ENCODE data around the gene B3GALNT2.

DNA sequence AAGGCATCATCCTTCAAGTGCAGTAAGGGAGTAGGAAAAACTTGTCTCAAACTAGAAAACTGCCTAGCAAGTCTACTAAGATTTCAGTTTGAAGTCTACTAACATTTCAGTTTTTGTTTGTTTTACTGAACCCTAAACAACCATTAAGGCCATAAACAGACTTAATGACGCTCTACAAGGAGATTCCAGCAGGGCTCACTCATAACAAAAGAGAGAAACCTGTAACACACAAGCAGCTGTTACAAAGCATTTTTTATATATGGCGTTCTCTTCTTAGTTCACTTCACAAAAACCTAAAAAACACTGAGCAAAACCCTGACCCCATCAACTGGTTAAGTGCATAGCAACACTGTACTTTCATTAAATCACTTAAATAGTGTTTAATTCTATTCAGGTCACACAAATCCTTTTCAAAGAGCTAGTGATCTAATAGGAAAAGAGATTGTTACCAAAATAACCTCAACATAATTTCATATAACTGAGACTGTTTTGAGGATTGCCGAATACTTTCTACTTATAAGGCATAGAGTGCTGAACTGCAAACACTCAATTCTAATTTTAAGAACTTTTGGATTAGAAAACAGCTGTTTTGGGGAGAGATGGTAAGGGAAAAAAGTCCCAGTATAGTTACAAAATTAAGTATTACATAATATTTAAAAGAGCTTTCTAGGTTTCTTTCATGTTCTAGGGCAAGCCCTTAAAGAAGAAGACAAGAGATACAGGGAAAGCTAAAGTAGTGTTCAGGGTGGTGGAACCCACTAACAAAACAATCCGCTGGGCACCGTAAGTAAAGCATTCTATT, 1.4 kb downstream of the B3GALNT2 start:
- TF ChIP-seq, protein P1, sequence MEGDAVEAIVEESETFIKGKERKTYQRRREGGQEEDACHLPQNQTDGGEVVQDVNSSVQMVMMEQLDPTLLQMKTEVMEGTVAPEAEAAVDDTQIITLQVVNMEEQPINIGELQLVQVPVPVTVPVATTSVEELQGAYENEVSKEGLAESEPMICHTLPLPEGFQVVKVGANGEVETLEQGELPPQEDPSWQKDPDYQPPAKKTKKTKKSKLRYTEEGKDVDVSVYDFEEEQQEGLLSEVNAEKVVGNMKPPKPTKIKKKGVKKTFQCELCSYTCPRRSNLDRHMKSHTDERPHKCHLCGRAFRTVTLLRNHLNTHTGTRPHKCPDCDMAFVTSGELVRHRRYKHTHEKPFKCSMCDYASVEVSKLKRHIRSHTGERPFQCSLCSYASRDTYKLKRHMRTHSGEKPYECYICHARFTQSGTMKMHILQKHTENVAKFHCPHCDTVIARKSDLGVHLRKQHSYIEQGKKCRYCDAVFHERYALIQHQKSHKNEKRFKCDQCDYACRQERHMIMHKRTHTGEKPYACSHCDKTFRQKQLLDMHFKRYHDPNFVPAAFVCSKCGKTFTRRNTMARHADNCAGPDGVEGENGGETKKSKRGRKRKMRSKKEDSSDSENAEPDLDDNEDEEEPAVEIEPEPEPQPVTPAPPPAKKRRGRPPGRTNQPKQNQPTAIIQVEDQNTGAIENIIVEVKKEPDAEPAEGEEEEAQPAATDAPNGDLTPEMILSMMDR (conservative IDR thresholded peaks at IDR 0.05; ENCODE audit: low read length): no peak
- no peak for TF ChIP-seq EZH2phosphoT487 (IDR thresholded peaks at IDR 0.05; ENCODE audit: borderline replicate concordance)

Measured in Loucy (cell line).